GM23338 (cell line): Measurements from ENCODE around the gene NFIA. TPM values are rescaled to one million over a fixed set of nuclear protein-coding genes. Genes with fewer than 3 reads are reported as not detected.
A peak's percentile ranks its signal among the peaks of the same experiment; 100 is the strongest.

ENCODE experiments used
- ATAC-seq: fragments of 200-7000 bp; cut with Tn5 transposase; 3 replicates; pipeline ENCODE4 v1.9.1; 2020
- DNase-seq: peaks from one replicate; pipeline ENCODE4 v3.0.0-alpha.2; 2015; ENCODE audit warnings: low spot score
- H2AFZ ChIP-seq: fragments of 200-600 bp; sonication (generic); 2 replicates; pipeline ENCODE4 v1.8.0; 2016; ENCODE audit warnings: antibody characterized with exemption, mild to moderate bottlenecking, moderate library complexity
- H3F3A ChIP-seq: fragments of 200-600 bp; sonication (generic); replicated peaks from 2 replicates; pipeline ENCODE4 v1.8.0; 2017; ENCODE audit warnings: antibody characterized with exemption, mixed run types, low read depth
- H3K27ac ChIP-seq: fragments of 200-600 bp; sonication (generic); 2 replicates; pipeline ENCODE4 v1.6.1; 2016; ENCODE audit warnings: low read depth
- H3K27me3 ChIP-seq: fragments of 200-600 bp; sonication (generic); 2 replicates; pipeline ENCODE4 v1.8.0; 2016; ENCODE audit warnings: mild to moderate bottlenecking, mixed run types, moderate library complexity; ENCODE audit not compliant: insufficient read depth
- H3K36me3 ChIP-seq: fragments of 200-600 bp; sonication (generic); 2 replicates; pipeline ENCODE4 v1.8.0; 2016; ENCODE audit warnings: mild to moderate bottlenecking; ENCODE audit not compliant: insufficient read depth
- H3K4me1 ChIP-seq: fragments of 200-600 bp; sonication (generic); 2 replicates; pipeline ENCODE4 v1.8.0; 2016; ENCODE audit warnings: mild to moderate bottlenecking, moderate library complexity; ENCODE audit not compliant: insufficient read depth
- H3K4me2 ChIP-seq: fragments of 200-600 bp; sonication (generic); 2 replicates; pipeline ENCODE4 v1.7.1; 2017; ENCODE audit warnings: mixed run types
- H3K4me3 ChIP-seq: fragments of 200-600 bp; sonication (generic); 2 replicates; pipeline ENCODE4 v1.6.1; 2016; ENCODE audit warnings: mixed run types
- H3K79me2 ChIP-seq: fragments of 200-600 bp; sonication (generic); replicated peaks from 2 replicates; pipeline ENCODE4 v1.8.0; 2017; ENCODE audit warnings: mild to moderate bottlenecking; ENCODE audit not compliant: insufficient read depth
- H3K9me2 ChIP-seq: fragments of 200-600 bp; sonication (generic); 2 replicates; pipeline ENCODE4 v1.8.0; 2017; ENCODE audit not compliant: insufficient read depth
- H4K20me1 ChIP-seq: fragments of 200-600 bp; sonication (generic); replicated peaks from 2 replicates; pipeline ENCODE4 v1.8.0; 2017; ENCODE audit warnings: mild to moderate bottlenecking; ENCODE audit not compliant: insufficient read depth
- H3K27ac Mint-ChIP-seq: 2 replicates; pipeline ENCODE4 v1.8.0; 2020; ENCODE audit warnings: inconsistent platforms, mild to moderate bottlenecking, moderate library complexity, mixed read lengths
- H3K27me3 Mint-ChIP-seq: 3 replicates; pipeline ENCODE4 v1.8.0; 2022; ENCODE audit warnings: low read depth, mild to moderate bottlenecking, moderate library complexity, mixed read lengths, inconsistent platforms; ENCODE audit not compliant: insufficient read depth, poor library complexity
- H3K36me3 Mint-ChIP-seq: 3 replicates; pipeline ENCODE4 v1.8.0; 2021; ENCODE audit warnings: low read depth, mild to moderate bottlenecking, inconsistent platforms, moderate library complexity, mixed read lengths
- H3K4me1 Mint-ChIP-seq: 3 replicates; pipeline ENCODE4 v1.8.0; 2020; ENCODE audit warnings: mild to moderate bottlenecking, inconsistent platforms, mixed read lengths
- H3K4me3 Mint-ChIP-seq: 3 replicates; pipeline ENCODE4 v1.8.0; 2021; ENCODE audit warnings: moderate library complexity, mild to moderate bottlenecking, inconsistent platforms, mixed read lengths
- H3K9me3 Mint-ChIP-seq: 3 replicates; pipeline ENCODE4 v1.8.0; 2020; ENCODE audit warnings: moderate library complexity, mild to moderate bottlenecking, inconsistent platforms, mixed read lengths
- EZH2 ChIP-seq: fragments of 200-600 bp; sonication (generic); IDR thresholded peaks from one replicate; pipeline ENCODE4 v1.8.0; 2017; ENCODE audit warnings: antibody characterized with exemption, mild to moderate bottlenecking, low read depth; ENCODE audit not compliant: unreplicated experiment
- NANOG ChIP-seq: IDR thresholded peaks from 2 replicates; pipeline ENCODE4 v1.6.1; 2016; ENCODE audit warnings: antibody characterized with exemption, borderline replicate concordance
- STAT1 ChIP-seq: IDR thresholded peaks from one replicate; pipeline ENCODE4 v1.6.1; 2016; ENCODE audit warnings: antibody characterized with exemption; ENCODE audit not compliant: unreplicated experiment
- polyA plus RNA-seq: library from polyadenylated mRNA; unstranded; fragments of >200 nt; fragmentation: Nextera tagmentation; extraction: Ambion mirVana; gene quantifications from 2 replicates; pipeline ENCODE4 v1.2.1, GENCODE V29; 2016
- total RNA-seq: library from RNA; depleted of rRNA; stranded (reverse); fragments of >200 nt; shearing (Covaris generic); gene quantifications from 2 replicates; pipeline ENCODE4 v1.2.3, GENCODE V29; 2014
- TF ChIP-seq, protein P1 (sequence below): IDR thresholded peaks from 2 replicates; pipeline ENCODE4 v1.6.1; 2016; ENCODE audit warnings: antibody characterized with exemption
- TF ChIP-seq, protein P2 (sequence below): fragments of 250-450 bp; sonication (Bioruptor Pico); IDR thresholded peaks from 2 replicates; pipeline ENCODE4 v1.5.0; 2020; ENCODE audit warnings: mild to moderate bottlenecking, moderate library complexity

The NFIA gene
- total and polyA plus RNA-seq, 2 experiments from 2014 or later, result 0.97 to 2.3 TPM

DNA sequence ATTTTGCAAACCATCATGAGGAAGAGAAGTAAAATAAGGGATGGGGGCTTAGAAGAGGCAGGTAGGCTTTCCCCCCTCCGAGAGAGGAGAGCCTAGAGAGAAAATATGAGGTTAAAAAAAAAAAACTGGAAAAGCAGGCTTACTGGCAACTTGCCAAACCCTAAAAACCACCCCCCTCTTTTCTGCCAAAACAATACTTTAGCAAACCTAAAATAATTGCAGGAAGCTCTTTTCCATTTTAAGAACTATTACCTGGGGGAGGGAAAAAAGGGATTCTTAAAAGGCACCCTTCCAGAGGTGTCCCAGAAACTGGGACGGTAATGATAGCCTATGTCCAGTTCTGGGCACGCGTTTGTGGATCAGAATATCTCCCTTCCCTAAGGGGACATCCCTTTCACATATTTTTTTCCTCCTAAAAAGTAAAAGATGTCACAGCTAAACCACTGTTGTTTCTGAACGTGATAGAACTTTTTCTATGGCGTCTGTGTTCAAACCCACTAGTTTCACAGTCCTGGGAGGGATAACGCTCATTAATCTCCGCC lies 1.1 kb upstream of the NFIA start:
- Histone ChIP-seq H3K4me3 (peak overlapping the region; percentile 58), H3K27me3 (peaks cover 77% of the 10 kb centered on the region), H3K9me2 (no peaks in the 10 kb centered on the region), H3K36me3 (no peaks in the 10 kb centered on the region), H3K27ac (no peak overlapping the region), H3K79me2 (no peaks in the 10 kb centered on the region; the same call in 1 of the 2 replicates), H3K4me2 (peak overlapping the region; percentile 79), H3K4me1 (peaks cover 47% of the 10 kb centered on the region), H3F3A (peaks cover 11% of the 10 kb centered on the region; the same call in 1 of the 2 replicates), H2AFZ (peak overlapping the region; percentile 77; the same call in 1 of the 2 replicates), H4K20me1 (peaks cover 8% of the 10 kb centered on the region; the same call in 1 of the 2 replicates)
- Mint-ChIP-seq H3K27me3 (peaks cover 60% of the 10 kb centered on the region), H3K27ac (no peak overlapping the region), H3K4me1 (peaks cover 43% of the 10 kb centered on the region), H3K9me3 (peaks cover 2% of the 10 kb centered on the region; the same call in 2 of the 3 replicates), H3K36me3 (peaks cover 3% of the 10 kb centered on the region; the same call in 1 of the 3 replicates), H3K4me3 (peak overlapping the region; percentile 79)
- no peak for ATAC-seq
- no peak for TF ChIP-seq NANOG
- peak; percentile 23 for TF ChIP-seq EZH2
- DNase-seq, result peak; percentile 17

DNA sequence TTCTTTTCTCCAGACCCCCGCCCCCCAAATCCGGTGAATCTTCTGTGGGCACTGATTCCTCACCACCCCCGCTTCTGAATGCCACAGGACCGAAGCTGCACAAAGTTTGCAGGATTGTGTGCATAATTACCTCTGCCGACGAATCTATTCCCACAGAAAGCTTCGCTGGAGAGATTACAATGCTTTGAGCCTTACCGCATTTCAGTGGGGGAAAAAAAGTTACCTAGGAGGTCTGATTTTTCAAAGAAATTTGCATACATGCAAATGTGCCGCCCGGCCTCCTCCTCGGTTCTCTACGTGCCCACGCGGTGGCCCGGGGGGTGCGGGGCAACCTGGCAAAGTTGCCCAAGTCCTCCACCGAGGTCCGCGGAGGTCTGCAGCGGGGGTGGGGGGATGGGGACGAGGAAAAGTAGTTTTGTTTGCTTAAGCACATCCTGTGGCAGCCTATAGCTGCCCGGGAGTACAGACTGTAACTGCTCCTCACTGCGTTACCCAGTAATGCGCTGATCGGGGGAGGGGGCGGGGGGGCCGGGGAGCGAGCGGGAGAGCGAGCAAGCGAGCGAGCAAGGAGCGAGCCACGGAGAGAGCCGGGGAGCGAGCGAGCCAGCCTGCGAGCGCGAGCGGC lies 563 bp upstream of the NFIA start:
- H3K9me3 Mint-ChIP-seq, result peaks cover 2% of the 10 kb centered on the region; the same call in 2 of the 3 replicates
- Histone ChIP-seq H3K4me3 (peak overlapping the region; percentile 58), H3K79me2 (no peaks in the 10 kb centered on the region; the same call in 1 of the 2 replicates), H3K4me1 (peaks cover 43% of the 10 kb centered on the region), H4K20me1 (peaks cover 8% of the 10 kb centered on the region; the same call in 1 of the 2 replicates), H3K36me3 (no peaks in the 10 kb centered on the region), H3F3A (0 out of 2 replicates have a peak, but pooled peaks cover 6% of the 10 kb centered on the region), H2AFZ (peak overlapping the region; percentile 77; the same call in 1 of the 2 replicates), H3K4me2 (peak overlapping the region; percentile 79), H3K27ac (no peak overlapping the region), H3K9me2 (no peaks in the 10 kb centered on the region), H3K27me3 (peaks cover 82% of the 10 kb centered on the region)
- peaks cover 37% of the 10 kb centered on the region for H3K4me1 Mint-ChIP-seq
- peaks cover 60% of the 10 kb centered on the region for H3K27me3 Mint-ChIP-seq
- ATAC-seq (peak; percentile 7), DNase-seq (peak; percentile 70)
- H3K27ac Mint-ChIP-seq, result no peak overlapping the region
- H3K4me3 Mint-ChIP-seq, result peak overlapping the region; percentile 78
- peaks cover 3% of the 10 kb centered on the region; the same call in 1 of the 3 replicates for H3K36me3 Mint-ChIP-seq
- TF ChIP-seq, protein P1, sequence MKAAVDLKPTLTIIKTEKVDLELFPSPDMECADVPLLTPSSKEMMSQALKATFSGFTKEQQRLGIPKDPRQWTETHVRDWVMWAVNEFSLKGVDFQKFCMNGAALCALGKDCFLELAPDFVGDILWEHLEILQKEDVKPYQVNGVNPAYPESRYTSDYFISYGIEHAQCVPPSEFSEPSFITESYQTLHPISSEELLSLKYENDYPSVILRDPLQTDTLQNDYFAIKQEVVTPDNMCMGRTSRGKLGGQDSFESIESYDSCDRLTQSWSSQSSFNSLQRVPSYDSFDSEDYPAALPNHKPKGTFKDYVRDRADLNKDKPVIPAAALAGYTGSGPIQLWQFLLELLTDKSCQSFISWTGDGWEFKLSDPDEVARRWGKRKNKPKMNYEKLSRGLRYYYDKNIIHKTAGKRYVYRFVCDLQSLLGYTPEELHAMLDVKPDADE, result no peak
- TF ChIP-seq EZH2 (peak; percentile 25), STAT1 (no peak)
- TF ChIP-seq, protein P2, sequence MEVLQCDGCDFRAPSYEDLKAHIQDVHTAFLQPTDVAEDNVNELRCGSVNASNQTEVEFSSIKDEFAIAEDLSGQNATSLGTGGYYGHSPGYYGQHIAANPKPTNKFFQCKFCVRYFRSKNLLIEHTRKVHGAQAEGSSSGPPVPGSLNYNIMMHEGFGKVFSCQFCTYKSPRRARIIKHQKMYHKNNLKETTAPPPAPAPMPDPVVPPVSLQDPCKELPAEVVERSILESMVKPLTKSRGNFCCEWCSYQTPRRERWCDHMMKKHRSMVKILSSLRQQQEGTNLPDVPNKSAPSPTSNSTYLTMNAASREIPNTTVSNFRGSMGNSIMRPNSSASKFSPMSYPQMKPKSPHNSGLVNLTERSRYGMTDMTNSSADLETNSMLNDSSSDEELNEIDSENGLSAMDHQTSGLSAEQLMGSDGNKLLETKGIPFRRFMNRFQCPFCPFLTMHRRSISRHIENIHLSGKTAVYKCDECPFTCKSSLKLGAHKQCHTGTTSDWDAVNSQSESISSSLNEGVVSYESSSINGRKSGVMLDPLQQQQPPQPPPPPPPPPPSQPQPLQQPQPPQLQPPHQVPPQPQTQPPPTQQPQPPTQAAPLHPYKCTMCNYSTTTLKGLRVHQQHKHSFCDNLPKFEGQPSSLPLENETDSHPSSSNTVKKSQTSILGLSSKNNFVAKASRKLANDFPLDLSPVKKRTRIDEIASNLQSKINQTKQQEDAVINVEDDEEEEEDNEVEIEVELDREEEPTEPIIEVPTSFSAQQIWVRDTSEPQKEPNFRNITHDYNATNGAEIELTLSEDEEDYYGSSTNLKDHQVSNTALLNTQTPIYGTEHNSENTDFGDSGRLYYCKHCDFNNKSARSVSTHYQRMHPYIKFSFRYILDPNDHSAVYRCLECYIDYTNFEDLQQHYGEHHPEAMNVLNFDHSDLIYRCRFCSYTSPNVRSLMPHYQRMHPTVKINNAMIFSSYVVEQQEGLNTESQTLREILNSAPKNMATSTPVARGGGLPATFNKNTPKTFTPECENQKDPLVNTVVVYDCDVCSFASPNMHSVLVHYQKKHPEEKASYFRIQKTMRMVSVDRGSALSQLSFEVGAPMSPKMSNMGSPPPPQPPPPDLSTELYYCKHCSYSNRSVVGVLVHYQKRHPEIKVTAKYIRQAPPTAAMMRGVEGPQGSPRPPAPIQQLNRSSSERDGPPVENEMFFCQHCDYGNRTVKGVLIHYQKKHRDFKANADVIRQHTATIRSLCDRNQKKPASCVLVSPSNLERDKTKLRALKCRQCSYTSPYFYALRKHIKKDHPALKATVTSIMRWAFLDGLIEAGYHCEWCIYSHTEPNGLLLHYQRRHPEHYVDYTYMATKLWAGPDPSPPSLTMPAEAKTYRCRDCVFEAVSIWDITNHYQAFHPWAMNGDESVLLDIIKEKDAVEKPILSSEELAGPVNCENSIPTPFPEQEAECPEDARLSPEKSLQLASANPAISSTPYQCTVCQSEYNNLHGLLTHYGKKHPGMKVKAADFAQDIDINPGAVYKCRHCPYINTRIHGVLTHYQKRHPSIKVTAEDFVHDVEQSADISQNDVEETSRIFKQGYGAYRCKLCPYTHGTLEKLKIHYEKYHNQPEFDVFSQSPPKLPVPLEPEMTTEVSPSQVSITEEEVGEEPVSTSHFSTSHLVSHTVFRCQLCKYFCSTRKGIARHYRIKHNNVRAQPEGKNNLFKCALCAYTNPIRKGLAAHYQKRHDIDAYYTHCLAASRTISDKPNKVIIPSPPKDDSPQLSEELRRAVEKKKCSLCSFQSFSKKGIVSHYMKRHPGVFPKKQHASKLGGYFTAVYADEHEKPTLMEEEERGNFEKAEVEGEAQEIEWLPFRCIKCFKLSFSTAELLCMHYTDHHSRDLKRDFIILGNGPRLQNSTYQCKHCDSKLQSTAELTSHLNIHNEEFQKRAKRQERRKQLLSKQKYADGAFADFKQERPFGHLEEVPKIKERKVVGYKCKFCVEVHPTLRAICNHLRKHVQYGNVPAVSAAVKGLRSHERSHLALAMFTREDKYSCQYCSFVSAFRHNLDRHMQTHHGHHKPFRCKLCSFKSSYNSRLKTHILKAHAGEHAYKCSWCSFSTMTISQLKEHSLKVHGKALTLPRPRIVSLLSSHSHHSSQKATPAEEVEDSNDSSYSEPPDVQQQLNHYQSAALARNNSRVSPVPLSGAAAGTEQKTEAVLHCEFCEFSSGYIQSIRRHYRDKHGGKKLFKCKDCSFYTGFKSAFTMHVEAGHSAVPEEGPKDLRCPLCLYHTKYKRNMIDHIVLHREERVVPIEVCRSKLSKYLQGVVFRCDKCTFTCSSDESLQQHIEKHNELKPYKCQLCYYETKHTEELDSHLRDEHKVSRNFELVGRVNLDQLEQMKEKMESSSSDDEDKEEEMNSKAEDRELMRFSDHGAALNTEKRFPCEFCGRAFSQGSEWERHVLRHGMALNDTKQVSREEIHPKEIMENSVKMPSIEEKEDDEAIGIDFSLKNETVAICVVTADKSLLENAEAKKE, result no peak
